Cardiac fibroblast (primary cell): ENCODE measurements around the gene LRRC10B.

Source experiments
- DNase-seq, 2 donors: peaks; one replicate each; pipeline versions ENCODE4 v3.0.0 to v3.0.0-alpha.2; 2010; ENCODE audit warnings: low read depth in 2 of 2
- H3K4me3 ChIP-seq, 2 donors: replicated peaks in 1 of 2; 1 replicate in 1 of 2; 2 replicates in 1 of 2; pipeline ENCODE4 v1.5.1; 2011; ENCODE audit warnings: low read depth in 2 of 2, low read length in 2 of 2, mild to moderate bottlenecking in 2 of 2, moderate library complexity in 1 of 2
- CTCF ChIP-seq: IDR thresholded peaks from one replicate; pipeline ENCODE4 v1.5.1; 2011; ENCODE audit warnings: low read depth, mild to moderate bottlenecking, low read length, inconsistent platforms

The LRRC10B gene

GRCh38 chr11:61531044-61531443, 22.5 kb downstream of the LRRC10B start:
- H3K4me3 ChIP-seq, result no peak overlapping the region
- no peak for DNase-seq
- no peak for TF ChIP-seq CTCF

- DNase-seq, result peak; percentile 18 to 36
- H3K4me3 ChIP-seq, result no peak overlapping the region
- TF ChIP-seq CTCF, result peak; percentile 94
These were observed 23.8 kb downstream of the LRRC10B start for GRCh38 chr11:61532134-61533038.

- no peak for DNase-seq
- TF ChIP-seq CTCF, result no peak
- H3K4me3 ChIP-seq, result no peak overlapping the region
These were observed 24.5 kb downstream of the LRRC10B start for GRCh38 chr11:61533039-61533375.

GRCh38 chr11:61533401-61533800, 24.9 kb downstream of the LRRC10B start:
- no peak overlapping the region for H3K4me3 ChIP-seq
- DNase-seq, result no peak
- no peak for TF ChIP-seq CTCF

- no peak overlapping the region for H3K4me3 ChIP-seq
- TF ChIP-seq CTCF, result no peak
- DNase-seq, result no peak
These were observed 25.7 kb downstream of the LRRC10B start for GRCh38 chr11:61534025-61534932.

GRCh38 chr11:61534933-61535839, 26.6 kb downstream of the LRRC10B start:
- no peak overlapping the region for H3K4me3 ChIP-seq
- no peak for DNase-seq
- no peak for TF ChIP-seq CTCF
